Muscle of arm (tissue), 12 donors: ENCODE measurements around the gene PSMD8. TPM values are rescaled to one million over a fixed set of nuclear protein-coding genes. Genes with fewer than 3 reads are reported as not detected.
"Not testable (repeated sequence)": the region's sequence is repeated elsewhere in the genome, so short reads cannot be mapped to it uniquely, and the experiment has no call there.

ENCODE experiments used
- DNase-seq: peaks from one replicate; pipeline ENCODE4 v3.0.0-alpha.2; 2013
- polyA plus RNA-seq, 12 donors: library from polyadenylated mRNA; unstranded; fragments of 120-200 nt; gene quantifications; one replicate each; pipeline ENCODE4 v1.2.1, GENCODE V29; 2013; ENCODE audit not compliant: insufficient read length in 12 of 12

The PSMD8 gene
- polyA plus RNA-seq, 12 donors = 111 to 140 (median 119) TPM; not detected in 1

GRCh38 chr19:38359242-38360021, 14.9 kb upstream of the PSMD8 start:
- DNase-seq = no peak

GRCh38 chr19:38360351-38360750, 14.0 kb upstream of the PSMD8 start:
- DNase-seq = no peak

GRCh38 chr19:38360839-38361631, 13.3 kb upstream of the PSMD8 start:
- DNase-seq = no peak

- peak; percentile 59 for DNase-seq
Measured at GRCh38 chr19:38361633-38362075, 12.7 kb upstream of the PSMD8 start.

GRCh38 chr19:38362076-38362945, 12.1 kb upstream of the PSMD8 start:
- DNase-seq = peak; percentile 27

- DNase-seq = not testable (repeated sequence)
Measured at GRCh38 chr19:38362946-38363688, 11.3 kb upstream of the PSMD8 start.

GRCh38 chr19:38367041-38367440, 7.3 kb upstream of the PSMD8 start:
- DNase-seq = no peak

GRCh38 chr19:38369584-38369983, 4.8 kb upstream of the PSMD8 start:
- no peak for DNase-seq

- DNase-seq = no peak
Measured at GRCh38 chr19:38370299-38370698, 4.1 kb upstream of the PSMD8 start.

- no peak for DNase-seq
Measured at GRCh38 chr19:38371081-38371480, 3.3 kb upstream of the PSMD8 start.

- no peak for DNase-seq
Measured at GRCh38 chr19:38373907-38374331, 452 bp upstream of the PSMD8 start.

- no peak for DNase-seq
Measured at GRCh38 chr19:38375098-38375493, 725 bp downstream of the PSMD8 start.

GRCh38 chr19:38375748-38376147, 1.4 kb downstream of the PSMD8 start:
- no peak for DNase-seq

- DNase-seq = no peak
Measured at GRCh38 chr19:38376576-38376975, 2.2 kb downstream of the PSMD8 start.

GRCh38 chr19:38377052-38377451, 2.7 kb downstream of the PSMD8 start:
- no peak for DNase-seq

- DNase-seq = no peak
Measured at GRCh38 chr19:38378866-38379265, 4.5 kb downstream of the PSMD8 start.

- no peak for DNase-seq
Measured at GRCh38 chr19:38381138-38381537, 6.8 kb downstream of the PSMD8 start.

GRCh38 chr19:38383184-38383583, 8.8 kb downstream of the PSMD8 start:
- DNase-seq = no peak

GRCh38 chr19:38383743-38384142, 9.4 kb downstream of the PSMD8 start:
- DNase-seq = no peak

GRCh38 chr19:38384209-38385027, 10.0 kb downstream of the PSMD8 start:
- no peak for DNase-seq
